ENCODE results near the gene AP2A2.
A peak's percentile ranks its signal among the peaks of the same experiment; 100 is the strongest.

AP2A2 gene

GRCh38 chr11:924406-925157 lies 1.1 kb upstream of the AP2A2 start:
- Histone ChIP-seq H3K9me3 (ENCODE audit: low read depth, low read length) (no peaks in the 10 kb centered on the region), H3K4me3 (no peak overlapping the region), H3K9ac (ENCODE audit: insufficient read length) (no peak overlapping the region), H3K36me3 (ENCODE audit: insufficient read depth, low read length) (peaks cover 13% of the 10 kb centered on the region), H3K27ac (no peak overlapping the region)
- TF ChIP-seq FOXP2 (optimal IDR thresholded peaks at IDR 0.05; ENCODE audit: control extremely low read depth, extremely low read length, insufficient read depth) (no peak), EZH2 (IDR thresholded peaks at IDR 0.05) (no peak), POLR2AphosphoS5 (IDR thresholded peaks at IDR 0.05; ENCODE audit: borderline replicate concordance, low read depth, low read length) (no peak)
- DNase-seq (ENCODE audit: low read depth, low spot score): no peak

- Histone ChIP-seq H3K9me3 (ENCODE audit: low read depth, low read length) (no peaks in the 10 kb centered on the region), H3K9ac (ENCODE audit: insufficient read length) (no peak overlapping the region), H3K27ac (no peak overlapping the region), H3K4me3 (peak overlapping the region; percentile 49; the same call in 1 of the 2 replicates), H3K36me3 (ENCODE audit: insufficient read depth, low read length) (peaks cover 13% of the 10 kb centered on the region)
- no peak for TF ChIP-seq POLR2AphosphoS5 (IDR thresholded peaks at IDR 0.05; ENCODE audit: borderline replicate concordance, low read depth, low read length)
- TF ChIP-seq FOXP2 (optimal IDR thresholded peaks at IDR 0.05; ENCODE audit: control extremely low read depth, extremely low read length, insufficient read depth): no peak
- TF ChIP-seq EZH2 (IDR thresholded peaks at IDR 0.05): no peak
- no peak for DNase-seq (ENCODE audit: low read depth, low spot score)
Observed at GRCh38 chr11:925158-925495, 543 bp upstream of the AP2A2 start.

GRCh38 chr11:926341-926916 lies 759 bp downstream of the AP2A2 start:
- no peaks in the 10 kb centered on the region for H3K9me3 ChIP-seq (ENCODE audit: low read depth, low read length)
- peaks cover 13% of the 10 kb centered on the region for H3K36me3 ChIP-seq (ENCODE audit: insufficient read depth, low read length)
- H3K27ac ChIP-seq: peak overlapping the region; percentile 54; the same call in 1 of the 2 replicates
- TF ChIP-seq FOXP2 (optimal IDR thresholded peaks at IDR 0.05; ENCODE audit: control extremely low read depth, extremely low read length, insufficient read depth): no peak
- no peak for TF ChIP-seq EZH2 (IDR thresholded peaks at IDR 0.05)
- TF ChIP-seq POLR2AphosphoS5 (IDR thresholded peaks at IDR 0.05; ENCODE audit: borderline replicate concordance, low read depth, low read length): no peak
- H3K9ac ChIP-seq (ENCODE audit: insufficient read length): peak overlapping the region; percentile 91
- no peak for DNase-seq (ENCODE audit: low read depth, low spot score)
- H3K4me3 ChIP-seq: peak overlapping the region; percentile 86

GRCh38 chr11:927871-928270 lies 2.2 kb downstream of the AP2A2 start:
- Histone ChIP-seq H3K9ac (ENCODE audit: insufficient read length) (no peak overlapping the region), H3K9me3 (ENCODE audit: low read depth, low read length) (no peaks in the 10 kb centered on the region), H3K36me3 (ENCODE audit: insufficient read depth, low read length) (peaks cover 16% of the 10 kb centered on the region), H3K4me3 (peak overlapping the region; percentile 15; the same call in 1 of the 2 replicates), H3K27ac (peak overlapping the region; percentile 46)
- TF ChIP-seq FOXP2 (optimal IDR thresholded peaks at IDR 0.05; ENCODE audit: control extremely low read depth, extremely low read length, insufficient read depth): no peak
- TF ChIP-seq EZH2 (IDR thresholded peaks at IDR 0.05): no peak
- DNase-seq (ENCODE audit: low read depth, low spot score): no peak

- DNase-seq (ENCODE audit: low read depth, low spot score): no peak
- Histone ChIP-seq H3K4me3 (no peak overlapping the region; the same call in 1 of the 2 replicates), H3K9ac (ENCODE audit: insufficient read length) (no peak overlapping the region), H3K9me3 (ENCODE audit: low read depth, low read length) (no peaks in the 10 kb centered on the region), H3K27ac (no peak overlapping the region), H3K36me3 (ENCODE audit: insufficient read depth, low read length) (peaks cover 16% of the 10 kb centered on the region)
- TF ChIP-seq FOXP2 (optimal IDR thresholded peaks at IDR 0.05; ENCODE audit: control extremely low read depth, extremely low read length, insufficient read depth): no peak
- no peak for TF ChIP-seq POLR2AphosphoS5 (IDR thresholded peaks at IDR 0.05; ENCODE audit: borderline replicate concordance, low read depth, low read length)
- TF ChIP-seq EZH2 (IDR thresholded peaks at IDR 0.05): no peak
Observed at GRCh38 chr11:928786-929185, 3.1 kb downstream of the AP2A2 start.

GRCh38 chr11:929405-929804 lies 3.7 kb downstream of the AP2A2 start:
- TF ChIP-seq FOXP2 (optimal IDR thresholded peaks at IDR 0.05; ENCODE audit: control extremely low read depth, extremely low read length, insufficient read depth): no peak
- no peak for TF ChIP-seq EZH2 (IDR thresholded peaks at IDR 0.05)
- TF ChIP-seq POLR2AphosphoS5 (IDR thresholded peaks at IDR 0.05; ENCODE audit: borderline replicate concordance, low read depth, low read length): no peak
- H3K4me3 ChIP-seq: no peak overlapping the region

GRCh38 chr11:931385-931784 lies 5.7 kb downstream of the AP2A2 start:
- H3K9ac ChIP-seq (ENCODE audit: insufficient read length): no peak overlapping the region
- H3K36me3 ChIP-seq (ENCODE audit: insufficient read depth, low read length): peaks cover 16% of the 10 kb centered on the region
- no peak for DNase-seq (ENCODE audit: low read depth, low spot score)
- H3K27ac ChIP-seq: peak overlapping the region; percentile 53
- no peak overlapping the region for H3K4me3 ChIP-seq
- H3K9me3 ChIP-seq (ENCODE audit: low read depth, low read length): no peaks in the 10 kb centered on the region
- TF ChIP-seq FOXP2 (optimal IDR thresholded peaks at IDR 0.05; ENCODE audit: control extremely low read depth, extremely low read length, insufficient read depth) (no peak), EZH2 (IDR thresholded peaks at IDR 0.05) (no peak)

More at GRCh38 chr11:929405-929804, 3.7 kb downstream of the AP2A2 start:
- DNase-seq (ENCODE audit: low read depth, low spot score): no peak
- no peaks in the 10 kb centered on the region for H3K9me3 ChIP-seq (ENCODE audit: low read depth, low read length)
- peaks cover 16% of the 10 kb centered on the region for H3K36me3 ChIP-seq (ENCODE audit: insufficient read depth, low read length)
- no peak overlapping the region for H3K27ac ChIP-seq
- H3K9ac ChIP-seq (ENCODE audit: insufficient read length): no peak overlapping the region

GRCh38 chr11:932435-932834 lies 6.8 kb downstream of the AP2A2 start:
- no peak for DNase-seq (ENCODE audit: low read depth, low spot score)
- H3K9me3 ChIP-seq (ENCODE audit: low read depth, low read length): no peaks in the 10 kb centered on the region
- TF ChIP-seq FOXP2 (optimal IDR thresholded peaks at IDR 0.05; ENCODE audit: control extremely low read depth, extremely low read length, insufficient read depth) (no peak), POLR2AphosphoS5 (IDR thresholded peaks at IDR 0.05; ENCODE audit: borderline replicate concordance, low read depth, low read length) (no peak; the same call in 1 of the 2 replicates), EZH2 (IDR thresholded peaks at IDR 0.05) (no peak)
- peaks cover 10% of the 10 kb centered on the region for H3K36me3 ChIP-seq (ENCODE audit: insufficient read depth, low read length)
- peak overlapping the region; percentile 63 for H3K9ac ChIP-seq (ENCODE audit: insufficient read length)
- H3K27ac ChIP-seq: peak overlapping the region; percentile 85
- H3K4me3 ChIP-seq: peak overlapping the region; percentile 58

All from SK-N-MC (cell line).